Stimulated activated CD8-positive, alpha-beta memory T cell treated with anti-CD3 and anti-CD28 coated beads, Interleukin-12 subunit alpha, Interleukin-12 subunit beta, amount 100 ng/mL, for 4 hours (primary cell): Measurements from ENCODE around the gene COL6A1.
"Not testable (repeated sequence)": the region's sequence is repeated elsewhere in the genome, so short reads cannot be mapped to it uniquely, and the experiment has no call there.

Experiments used
- DNase-seq: peaks from one replicate; pipeline ENCODE4 v3.0.0-alpha.2; 2020; ENCODE audit warnings: low read depth

Gene COL6A1

GRCh38 chr21:46029186-46029924 is 47.8 kb downstream of the COL6A1 start:
- DNase-seq: no peak

- DNase-seq: no peak
These were observed 49.9 kb downstream of the COL6A1 start for GRCh38 chr21:46031484-46031883.

GRCh38 chr21:46032100-46032499 is 50.5 kb downstream of the COL6A1 start:
- no peak for DNase-seq

- no peak for DNase-seq
These were observed 52.1 kb downstream of the COL6A1 start for GRCh38 chr21:46033410-46034400.

- no peak for DNase-seq
These were observed 54.5 kb downstream of the COL6A1 start for GRCh38 chr21:46035809-46036695.

- DNase-seq: no peak
These were observed 55.2 kb downstream of the COL6A1 start for GRCh38 chr21:46036696-46037330.

- no peak for DNase-seq
These were observed 56.1 kb downstream of the COL6A1 start for GRCh38 chr21:46037331-46038325.

- DNase-seq: no peak
These were observed 56.8 kb downstream of the COL6A1 start for GRCh38 chr21:46038341-46038829.

- no peak for DNase-seq
These were observed 57.4 kb downstream of the COL6A1 start for GRCh38 chr21:46038871-46039397.

GRCh38 chr21:46039891-46040660 is 58.5 kb downstream of the COL6A1 start:
- DNase-seq: no peak

GRCh38 chr21:46040707-46041106 is 59.1 kb downstream of the COL6A1 start:
- DNase-seq: no peak

GRCh38 chr21:46041183-46041582 is 59.6 kb downstream of the COL6A1 start:
- no peak for DNase-seq

GRCh38 chr21:46045154-46045553 is 63.6 kb downstream of the COL6A1 start:
- no peak for DNase-seq

- no peak for DNase-seq
These were observed 64.9 kb downstream of the COL6A1 start for GRCh38 chr21:46046471-46046870.

- DNase-seq: not testable (repeated sequence)
These were observed 65.3 kb downstream of the COL6A1 start for GRCh38 chr21:46046906-46047305.

- DNase-seq: no peak
These were observed 67.6 kb downstream of the COL6A1 start for GRCh38 chr21:46048926-46049889.

- DNase-seq: no peak
These were observed 68.5 kb downstream of the COL6A1 start for GRCh38 chr21:46049890-46050667.
